GM18505 (cell line): Measurements from ENCODE around the gene JAZF1.

Source experiments
- ATAC-seq: cut with Tn5 transposase; IDR thresholded peaks from one replicate; pipeline ENCODE4 v1.9.1; 2021; ENCODE audit not compliant: unreplicated experiment
- POLR2A ChIP-seq: IDR thresholded peaks from 4 replicates; pipeline ENCODE4 v1.6.1; 2011; ENCODE audit warnings: borderline replicate concordance; ENCODE audit not compliant: insufficient read depth, insufficient read length; ENCODE audit errors: extremely low read depth

Gene JAZF1

GRCh38 chr7:28180364-28181147, at the start of gene JAZF1:
JAZF1 (minus strand) TSS chr7:28180795.
- no peak for ATAC-seq
- no peak for TF ChIP-seq POLR2A

- ATAC-seq = no peak
- TF ChIP-seq POLR2A = no peak
Observed at GRCh38 chr7:28230261-28230660, 49.7 kb upstream of the JAZF1 start.

GRCh38 chr7:28228396-28228795, 47.8 kb upstream of the JAZF1 start:
- TF ChIP-seq POLR2A = no peak
- ATAC-seq = no peak

- TF ChIP-seq POLR2A = no peak
- no peak for ATAC-seq
Observed at GRCh38 chr7:28226003-28226402, 45.4 kb upstream of the JAZF1 start.

GRCh38 chr7:28225576-28225975, 45.0 kb upstream of the JAZF1 start:
- no peak for ATAC-seq
- no peak for TF ChIP-seq POLR2A

- ATAC-seq = no peak
Observed at GRCh38 chr7:28224675-28225074, 44.1 kb upstream of the JAZF1 start.

GRCh38 chr7:28224172-28224571, 43.6 kb upstream of the JAZF1 start:
- ATAC-seq = no peak
- no peak for TF ChIP-seq POLR2A

More at GRCh38 chr7:28224675-28225074, 44.1 kb upstream of the JAZF1 start:
- TF ChIP-seq POLR2A = no peak

GRCh38 chr7:28222636-28223035, 42.0 kb upstream of the JAZF1 start:
- ATAC-seq = no peak
- TF ChIP-seq POLR2A = no peak

GRCh38 chr7:28219793-28220192, 39.2 kb upstream of the JAZF1 start:
- ATAC-seq = no peak
- no peak for TF ChIP-seq POLR2A

- TF ChIP-seq POLR2A = no peak
- no peak for ATAC-seq
Observed at GRCh38 chr7:28217143-28217542, 36.5 kb upstream of the JAZF1 start.

- no peak for TF ChIP-seq POLR2A
- no peak for ATAC-seq
Observed at GRCh38 chr7:28211006-28211405, 30.4 kb upstream of the JAZF1 start.

GRCh38 chr7:28208506-28208905, 27.9 kb upstream of the JAZF1 start:
- no peak for TF ChIP-seq POLR2A
- no peak for ATAC-seq

GRCh38 chr7:28207486-28208158, 27.0 kb upstream of the JAZF1 start:
- no peak for TF ChIP-seq POLR2A
- no peak for ATAC-seq

GRCh38 chr7:28205506-28205905, 24.9 kb upstream of the JAZF1 start:
- no peak for ATAC-seq
- TF ChIP-seq POLR2A = no peak
